Measurements from ENCODE around the gene KCTD5.

Gene KCTD5

GRCh38 chr16:2708955-2709587 is 26.7 kb downstream of the KCTD5 start:
- in situ Hi-C loops (cut with MboI; ENCODE audit: low sequenced_read_pairs): no loop called here

GRCh38 chr16:2709588-2709984 is 27.3 kb downstream of the KCTD5 start:
- in situ Hi-C loops (cut with MboI; ENCODE audit: low sequenced_read_pairs): no loop called here

- in situ Hi-C loops (cut with MboI; ENCODE audit: low sequenced_read_pairs): no loop called here
Measured at GRCh38 chr16:2710021-2710710, 27.8 kb downstream of the KCTD5 start.

- in situ Hi-C loops (cut with MboI; ENCODE audit: low sequenced_read_pairs): no loop called here
Measured at GRCh38 chr16:2710711-2711231, 28.4 kb downstream of the KCTD5 start.

GRCh38 chr16:2711370-2712062 is 29.2 kb downstream of the KCTD5 start:
- in situ Hi-C loops (cut with MboI; ENCODE audit: low sequenced_read_pairs): no loop called here

- in situ Hi-C loops (cut with MboI; ENCODE audit: low sequenced_read_pairs): no loop called here
Measured at GRCh38 chr16:2712063-2712441, 29.7 kb downstream of the KCTD5 start.

- in situ Hi-C loops (cut with MboI; ENCODE audit: low sequenced_read_pairs): no loop called here
Measured at GRCh38 chr16:2712546-2712945, 30.2 kb downstream of the KCTD5 start.

- in situ Hi-C loops (cut with MboI; ENCODE audit: low sequenced_read_pairs): no loop called here
Measured at GRCh38 chr16:2713523-2713922, 31.2 kb downstream of the KCTD5 start.

- in situ Hi-C loops (cut with MboI; ENCODE audit: low sequenced_read_pairs): no loop called here
Measured at GRCh38 chr16:2713985-2714774, 31.9 kb downstream of the KCTD5 start.

- in situ Hi-C loops (cut with MboI; ENCODE audit: low sequenced_read_pairs): no loop called here
Measured at GRCh38 chr16:2715064-2715463, 32.7 kb downstream of the KCTD5 start.

- in situ Hi-C loops (cut with MboI; ENCODE audit: low sequenced_read_pairs): no loop called here
Measured at GRCh38 chr16:2715519-2715918, 33.2 kb downstream of the KCTD5 start.

GRCh38 chr16:2715966-2716885 is 33.9 kb downstream of the KCTD5 start:
- in situ Hi-C loops (cut with MboI; ENCODE audit: low sequenced_read_pairs): no loop called here

GRCh38 chr16:2716948-2717347 is 34.6 kb downstream of the KCTD5 start:
- in situ Hi-C loops (cut with MboI; ENCODE audit: low sequenced_read_pairs): no loop called here

- in situ Hi-C loops (cut with MboI; ENCODE audit: low sequenced_read_pairs): no loop called here
Measured at GRCh38 chr16:2717383-2718263, 35.3 kb downstream of the KCTD5 start.

GRCh38 chr16:2719328-2720063 is 37.2 kb downstream of the KCTD5 start:
- in situ Hi-C loops (cut with MboI; ENCODE audit: low sequenced_read_pairs): no loop called here

- in situ Hi-C loops (cut with MboI; ENCODE audit: low sequenced_read_pairs): no loop called here
Measured at GRCh38 chr16:2720064-2720457, 37.7 kb downstream of the KCTD5 start, which contains the start of gene PRSS27. Gene PRSS27 (minus strand): TSS chr16:2720224. CDS start chr16:2720160, 64 bp downstream.

GRCh38 chr16:2720719-2721633 is 38.7 kb downstream of the KCTD5 start:
- in situ Hi-C loops (cut with MboI; ENCODE audit: low sequenced_read_pairs): no loop called here

All from HL-60/S4 (cell line).